ENCODE measurements around the gene ATXN2L. TPM values are rescaled to one million over a fixed set of nuclear protein-coding genes. Genes with fewer than 3 reads are reported as not detected.
"Not testable (repeated sequence)": the region's sequence is repeated elsewhere in the genome, so short reads cannot be mapped to it uniquely, and the experiment has no call there.

Gene ATXN2L
- total and polyA plus RNA-seq, 10 of the 15 experiments (the other 5 are each of a cell fraction or from before 2014, with no cell fraction given) = 3.5 to 210 (median 61.1) TPM

DNA sequence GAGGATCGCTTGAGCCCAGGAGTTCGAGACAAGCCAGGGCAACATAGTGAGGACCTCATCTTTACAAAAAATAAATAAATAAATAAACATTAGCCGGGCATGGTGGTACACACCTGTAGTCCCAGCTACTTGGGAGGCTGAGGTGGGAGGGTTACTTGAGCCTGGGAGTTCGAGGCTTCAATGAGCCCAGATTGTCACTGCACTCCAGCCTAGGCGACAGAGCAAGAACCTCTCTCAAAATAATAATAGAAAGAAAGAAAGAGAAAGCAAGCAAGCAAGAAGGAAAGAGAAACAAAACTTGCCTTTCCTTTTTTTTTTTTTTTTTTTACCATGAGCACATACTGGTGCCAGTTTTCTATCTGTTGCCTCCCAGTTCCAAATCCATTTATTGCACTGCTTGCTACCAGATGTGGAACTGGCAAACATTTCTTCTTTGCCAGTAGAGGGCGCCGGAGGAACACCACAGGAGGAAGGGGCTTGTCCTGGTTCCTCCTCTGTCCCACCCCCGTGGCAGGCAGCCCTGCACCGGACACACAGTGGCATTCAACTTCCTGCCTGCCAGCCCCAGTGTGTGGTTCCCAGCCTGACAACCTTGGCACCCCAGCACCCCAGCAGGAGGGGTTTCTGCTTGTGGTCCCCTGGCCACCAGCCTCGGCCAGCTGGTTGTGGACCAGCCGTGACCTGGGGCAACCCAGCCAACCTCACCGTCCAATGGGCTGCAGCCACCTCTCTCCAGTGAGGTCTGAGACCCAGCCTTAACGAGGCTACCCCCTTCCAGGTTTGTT, 20.4 kb upstream of the ATXN2L start:
- intact Hi-C loops (cut with micrococcal nuclease; ENCODE audit: unreplicated experiment); DNase-seq (ENCODE audit: low read depth, low spot score); CTCF ChIA-PET; BruUV-seq (replicated peaks); H3K27ac ChIP-seq (ENCODE audit: control insufficient read depth, insufficient read depth); H3K4me2 ChIP-seq (ENCODE audit: control insufficient read depth, insufficient read depth); FAIRE-seq; SMC1A ChIA-PET (ENCODE audit: uncharacterized antibody, unreplicated experiment); POLR2A ChIA-PET; H3K4me1 ChIP-seq (ENCODE audit: control insufficient read depth, insufficient read depth, low read length); H3K36me3 ChIP-seq (ENCODE audit: control insufficient read depth in 2 of 2, insufficient read depth in 2 of 2, low read length in 1 of 2); H3K9me3 ChIP-seq (replicated peaks; ENCODE audit: control insufficient read depth, insufficient read depth, low read length); H3K9ac ChIP-seq (ENCODE audit: control insufficient read depth, insufficient read depth, low read length); RAD21 ChIA-PET (ENCODE audit: unreplicated experiment); H4K20me1 ChIP-seq (ENCODE audit: control insufficient read depth, insufficient read depth); H3K79me2 ChIP-seq (ENCODE audit: control insufficient read depth, insufficient read depth, low read length); H3K27me3 ChIP-seq (replicated peaks in 1 of 2; ENCODE audit: control insufficient read depth in 2 of 2, insufficient read depth in 2 of 2, low read length in 1 of 2); H3K4me3 ChIP-seq; in situ Hi-C loops (cut with MboI); H2AFZ ChIP-seq (ENCODE audit: control insufficient read depth, low read depth, low read length): not testable (repeated sequence)
- peak; percentile 72 for TF ChIP-seq RAD21 (IDR thresholded peaks at IDR 0.05; ENCODE audit: insufficient read depth, low read depth, low read length)
- peak; percentile 33; the same call in 1 of the 2 replicates for TF ChIP-seq SMC3 (IDR thresholded peaks at IDR 0.05; ENCODE audit: borderline replicate concordance, low read length)
- TF ChIP-seq, protein P1, sequence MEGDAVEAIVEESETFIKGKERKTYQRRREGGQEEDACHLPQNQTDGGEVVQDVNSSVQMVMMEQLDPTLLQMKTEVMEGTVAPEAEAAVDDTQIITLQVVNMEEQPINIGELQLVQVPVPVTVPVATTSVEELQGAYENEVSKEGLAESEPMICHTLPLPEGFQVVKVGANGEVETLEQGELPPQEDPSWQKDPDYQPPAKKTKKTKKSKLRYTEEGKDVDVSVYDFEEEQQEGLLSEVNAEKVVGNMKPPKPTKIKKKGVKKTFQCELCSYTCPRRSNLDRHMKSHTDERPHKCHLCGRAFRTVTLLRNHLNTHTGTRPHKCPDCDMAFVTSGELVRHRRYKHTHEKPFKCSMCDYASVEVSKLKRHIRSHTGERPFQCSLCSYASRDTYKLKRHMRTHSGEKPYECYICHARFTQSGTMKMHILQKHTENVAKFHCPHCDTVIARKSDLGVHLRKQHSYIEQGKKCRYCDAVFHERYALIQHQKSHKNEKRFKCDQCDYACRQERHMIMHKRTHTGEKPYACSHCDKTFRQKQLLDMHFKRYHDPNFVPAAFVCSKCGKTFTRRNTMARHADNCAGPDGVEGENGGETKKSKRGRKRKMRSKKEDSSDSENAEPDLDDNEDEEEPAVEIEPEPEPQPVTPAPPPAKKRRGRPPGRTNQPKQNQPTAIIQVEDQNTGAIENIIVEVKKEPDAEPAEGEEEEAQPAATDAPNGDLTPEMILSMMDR (IDR thresholded peaks at IDR 0.05 in 2 of 3, conservative IDR thresholded peaks at IDR 0.05 in 1 of 3; ENCODE audit: control insufficient read depth in 2 of 3, extremely low read depth in 1 of 3, insufficient read depth in 1 of 3, low read depth in 3 of 3, low read length in 3 of 3) = peak; percentile 37 to 44 (median 40); a peak in 5 of 6 replicates
- WGBS (ENCODE audit: insufficient coverage, insufficient replicate concordance, low lambda C conversion rate, missing lambda C conversion rate) = 57% methylated on average over 5 of the region's 13 CpGs
- ATAC-seq = peak; percentile 98

DNA sequence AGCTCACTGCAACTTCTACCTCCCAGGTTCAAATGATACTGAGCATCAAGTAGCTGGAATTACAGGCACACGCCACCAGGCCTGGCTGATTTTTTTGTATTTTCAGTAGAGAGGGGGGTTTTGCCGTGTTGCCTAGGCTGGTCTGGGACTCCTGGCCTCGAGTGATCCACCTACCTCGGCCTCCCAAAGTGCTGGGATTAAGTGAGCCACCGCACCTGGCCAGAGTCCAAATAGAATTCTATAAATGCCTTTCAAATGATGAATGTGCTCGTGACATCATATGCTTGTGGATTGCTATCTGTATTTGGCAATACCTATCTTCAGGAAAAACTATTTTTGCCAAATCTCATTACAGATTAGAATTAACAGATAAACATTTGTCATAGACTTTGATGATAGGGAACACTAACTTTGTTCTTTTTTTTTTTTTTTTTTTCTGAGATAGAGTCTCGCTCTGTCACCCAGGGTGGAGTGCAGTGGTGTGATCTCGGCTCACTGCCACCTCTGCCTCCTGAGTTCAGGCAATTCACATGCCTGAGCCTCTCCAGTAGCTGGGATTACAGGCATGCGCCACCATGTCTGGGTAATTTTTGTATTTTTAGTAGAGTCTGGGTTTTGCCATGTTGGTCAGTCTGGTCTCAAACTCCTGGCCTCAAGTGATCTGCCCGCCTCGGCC, 15.2 kb upstream of the ATXN2L start:
- in situ Hi-C loops (cut with MboI); intact Hi-C loops (cut with micrococcal nuclease; ENCODE audit: unreplicated experiment): not testable (repeated sequence)

More for the DNA sequence above, 15.2 kb upstream of the ATXN2L start:
- DNase-seq (ENCODE audit: low read depth, low spot score); H3K27me3 ChIP-seq (replicated peaks in 1 of 2; ENCODE audit: control insufficient read depth in 2 of 2, insufficient read depth in 2 of 2, low read length in 1 of 2); H3K4me3 ChIP-seq; RAD21 ChIA-PET (ENCODE audit: unreplicated experiment); SMC1A ChIA-PET (ENCODE audit: uncharacterized antibody, unreplicated experiment); ATAC-seq; BruUV-seq (replicated peaks); CTCF ChIA-PET; H3K79me2 ChIP-seq (ENCODE audit: control insufficient read depth, insufficient read depth, low read length); H3K36me3 ChIP-seq (ENCODE audit: control insufficient read depth in 2 of 2, insufficient read depth in 2 of 2, low read length in 1 of 2); H4K20me1 ChIP-seq (ENCODE audit: control insufficient read depth, insufficient read depth); H3K9me3 ChIP-seq (replicated peaks; ENCODE audit: control insufficient read depth, insufficient read depth, low read length); FAIRE-seq; H3K4me1 ChIP-seq (ENCODE audit: control insufficient read depth, insufficient read depth, low read length); H3K4me2 ChIP-seq (ENCODE audit: control insufficient read depth, insufficient read depth); H3K9ac ChIP-seq (ENCODE audit: control insufficient read depth, insufficient read depth, low read length); POLR2A ChIA-PET; H3K27ac ChIP-seq (ENCODE audit: control insufficient read depth, insufficient read depth); H2AFZ ChIP-seq (ENCODE audit: control insufficient read depth, low read depth, low read length): not testable (repeated sequence)
- WGBS (ENCODE audit: insufficient coverage, insufficient replicate concordance, low lambda C conversion rate, missing lambda C conversion rate) = no CpG with 5 or more reads among the region's 11 CpGs

Measured in GM12878 (cell line).